Measurements from ENCODE around the gene IL4R.

- TF ChIP-seq POLR2A (IDR thresholded peaks at IDR 0.05; ENCODE audit: borderline replicate concordance, extremely low read depth, insufficient read depth, insufficient read length): no peak
- no peak for TF ChIP-seq TCF7L2 (IDR thresholded peaks at IDR 0.05; ENCODE audit: borderline replicate concordance, extremely low read depth, insufficient read depth, insufficient read length)
- no peak for TF ChIP-seq ZNF274 (IDR thresholded peaks at IDR 0.05; ENCODE audit: low read depth, low read length)
- no peak for TF ChIP-seq CTCF (IDR thresholded peaks at IDR 0.05 in 2 of 3, conservative IDR thresholded peaks at IDR 0.05 in 1 of 3; ENCODE audit: borderline replicate concordance in 1 of 3, insufficient read depth in 1 of 3, low read depth in 2 of 3, low read length in 2 of 3)
- TF ChIP-seq EZH2 (IDR thresholded peaks at IDR 0.05): no peak
- TF ChIP-seq SRF (IDR thresholded peaks at IDR 0.05; ENCODE audit: low read depth): no peak
- TF ChIP-seq POLR2AphosphoS5 (IDR thresholded peaks at IDR 0.05; ENCODE audit: low read depth, low read length): no peak
- TF ChIP-seq CBX3 (IDR thresholded peaks at IDR 0.05; ENCODE audit: low read depth): no peak
- TF ChIP-seq CEBPB (IDR thresholded peaks at IDR 0.05; ENCODE audit: low read depth): no peak
- no peak for TF ChIP-seq RAD21 (IDR thresholded peaks at IDR 0.05; ENCODE audit: low read depth)
- no peak for TF ChIP-seq YY1 (IDR thresholded peaks at IDR 0.05; ENCODE audit: extremely low read depth, insufficient replicate concordance, low read depth, low read length)
- no peak for TF ChIP-seq EZH2phosphoT487 (IDR thresholded peaks at IDR 0.05; ENCODE audit: borderline replicate concordance)
- TF ChIP-seq SIN3A (IDR thresholded peaks at IDR 0.05; ENCODE audit: low read depth): no peak
Measured at GRCh38 chr16:27298132-27298531, 15.6 kb upstream of the IL4R start.
